Myocyte (in vitro differentiated cells): ENCODE data around the gene CATSPERE. TPM values are rescaled to one million over a fixed set of nuclear protein-coding genes. Genes with fewer than 3 reads are reported as not detected.
"Not testable (repeated sequence)": the region's sequence is repeated elsewhere in the genome, so short reads cannot be mapped to it uniquely, and the experiment has no call there.

ENCODE experiments used
- DNase-seq: peaks from one replicate; pipeline ENCODE4 v3.0.0-alpha.2; 2012; ENCODE audit warnings: low read depth
- total RNA-seq: library from RNA; depleted of rRNA; stranded (reverse); fragments of >200 nt; gene quantifications from 2 replicates; pipeline ENCODE4 v1.2.3, GENCODE V29; 2014

CATSPERE gene
- total RNA-seq, 1 donor from 2014 or later: 0.72 TPM

- DNase-seq: no peak
Measured at GRCh38 chr1:244536316-244536715, 75.2 kb downstream of the CATSPERE start.

- DNase-seq: peak; percentile 3
Measured at GRCh38 chr1:244545511-244545910, 84.4 kb downstream of the CATSPERE start.

GRCh38 chr1:244548558-244549115 lies 87.6 kb downstream of the CATSPERE start:
- no peak for DNase-seq

- peak; percentile 7 for DNase-seq
Measured at GRCh38 chr1:244552336-244552735, 91.3 kb downstream of the CATSPERE start.

GRCh38 chr1:244556263-244556662 lies 95.2 kb downstream of the CATSPERE start:
- no peak for DNase-seq

GRCh38 chr1:244557565-244557964 lies 96.5 kb downstream of the CATSPERE start:
- no peak for DNase-seq

- DNase-seq: no peak
Measured at GRCh38 chr1:244559561-244559960, 98.5 kb downstream of the CATSPERE start.

GRCh38 chr1:244562877-244563276 lies 101.8 kb downstream of the CATSPERE start:
- not testable (repeated sequence) for DNase-seq

- DNase-seq: no peak
Measured at GRCh38 chr1:244573768-244574167, 112.7 kb downstream of the CATSPERE start.

- no peak for DNase-seq
Measured at GRCh38 chr1:244576259-244576892, 115.3 kb downstream of the CATSPERE start.

- not testable (repeated sequence) for DNase-seq
Measured at GRCh38 chr1:244578205-244578604, 117.1 kb downstream of the CATSPERE start.

GRCh38 chr1:244583358-244583982 lies 122.4 kb downstream of the CATSPERE start:
- no peak for DNase-seq

- no peak for DNase-seq
Measured at GRCh38 chr1:244585867-244586266, 124.8 kb downstream of the CATSPERE start.

- no peak for DNase-seq
Measured at GRCh38 chr1:244590670-244591069, 129.6 kb downstream of the CATSPERE start.

- no peak for DNase-seq
Measured at GRCh38 chr1:244598611-244599010, 137.5 kb downstream of the CATSPERE start.

GRCh38 chr1:244599937-244600350 lies 138.9 kb downstream of the CATSPERE start:
- peak; percentile 79 for DNase-seq

- no peak for DNase-seq
Measured at GRCh38 chr1:244601336-244601735, 140.3 kb downstream of the CATSPERE start.

- DNase-seq: peak; percentile 27
Measured at GRCh38 chr1:244603498-244603897, 142.4 kb downstream of the CATSPERE start.

- no peak for DNase-seq
Measured at GRCh38 chr1:244605835-244606370, 144.8 kb downstream of the CATSPERE start.

GRCh38 chr1:244614113-244614836 lies 153.2 kb downstream of the CATSPERE start:
- peak; percentile 21 for DNase-seq

GRCh38 chr1:244614879-244615278 lies 153.8 kb downstream of the CATSPERE start:
- DNase-seq: no peak

GRCh38 chr1:244615301-244615700 lies 154.2 kb downstream of the CATSPERE start:
- DNase-seq: no peak
